Nephron progenitor cell (in vitro differentiated cells): ENCODE data around the gene B4GALT6.

Experiments used
- DNase-seq: peaks from one replicate; pipeline ENCODE4 v3.0.0; 2021
- H3K27ac Mint-ChIP-seq: 2 replicates; pipeline ENCODE4 v1.8.0; 2021; ENCODE audit warnings: mild to moderate bottlenecking, moderate library complexity, mixed read lengths
- H3K27me3 Mint-ChIP-seq: 2 replicates; pipeline ENCODE4 v1.8.0; 2021; ENCODE audit warnings: mild to moderate bottlenecking, low read depth, mixed read lengths; ENCODE audit not compliant: poor library complexity
- H3K36me3 Mint-ChIP-seq: 2 replicates; pipeline ENCODE4 v1.8.0; 2021; ENCODE audit warnings: low read depth, mixed read lengths
- H3K4me1 Mint-ChIP-seq: 2 replicates; pipeline ENCODE4 v1.8.0; 2021; ENCODE audit warnings: mixed read lengths
- H3K4me3 Mint-ChIP-seq: 2 replicates; pipeline ENCODE4 v1.8.0; 2021; ENCODE audit warnings: mild to moderate bottlenecking, moderate library complexity, mixed read lengths
- H3K9me3 Mint-ChIP-seq: 2 replicates; pipeline ENCODE4 v1.8.0; 2021; ENCODE audit warnings: mild to moderate bottlenecking, moderate library complexity, mixed read lengths
- CTCF ChIP-seq: fragments of 200-600 bp; sonication (generic); IDR thresholded peaks from 2 replicates; pipeline ENCODE4 v1.5.0; 2021; ENCODE audit warnings: antibody characterized with exemption

Gene B4GALT6

GRCh38 chr18:31661965-31662364 is 22.4 kb downstream of the B4GALT6 start:
- no peak for TF ChIP-seq CTCF
- Mint-ChIP-seq H3K4me1 (peaks cover 19% of the 10 kb centered on the region), H3K27me3 (no peaks in the 10 kb centered on the region), H3K27ac (no peak overlapping the region), H3K4me3 (no peak overlapping the region), H3K9me3 (peaks cover 32% of the 10 kb centered on the region), H3K36me3 (peaks cover 66% of the 10 kb centered on the region)
- no peak for DNase-seq

- Mint-ChIP-seq H3K9me3 (peaks cover 32% of the 10 kb centered on the region), H3K4me3 (no peak overlapping the region), H3K27me3 (no peaks in the 10 kb centered on the region), H3K36me3 (peaks cover 64% of the 10 kb centered on the region), H3K4me1 (peaks cover 19% of the 10 kb centered on the region), H3K27ac (no peak overlapping the region)
- DNase-seq = no peak
- no peak for TF ChIP-seq CTCF
These were observed 23.6 kb downstream of the B4GALT6 start for GRCh38 chr18:31660763-31661162.

- Mint-ChIP-seq H3K27ac (no peak overlapping the region), H3K27me3 (no peaks in the 10 kb centered on the region), H3K4me1 (peaks cover 19% of the 10 kb centered on the region), H3K4me3 (no peak overlapping the region), H3K36me3 (peaks cover 56% of the 10 kb centered on the region), H3K9me3 (peaks cover 32% of the 10 kb centered on the region)
- no peak for TF ChIP-seq CTCF
- no peak for DNase-seq
These were observed 24.7 kb downstream of the B4GALT6 start for GRCh38 chr18:31659576-31660177.

GRCh38 chr18:31658670-31659575 is 25.5 kb downstream of the B4GALT6 start:
- TF ChIP-seq CTCF = no peak
- peaks cover 49% of the 10 kb centered on the region for H3K36me3 Mint-ChIP-seq
- H3K27me3 Mint-ChIP-seq = no peaks in the 10 kb centered on the region
- peaks cover 19% of the 10 kb centered on the region for H3K4me1 Mint-ChIP-seq
- no peak overlapping the region for H3K4me3 Mint-ChIP-seq
- H3K9me3 Mint-ChIP-seq = peaks cover 32% of the 10 kb centered on the region
- no peak for DNase-seq
- H3K27ac Mint-ChIP-seq = peak overlapping the region; percentile 93

GRCh38 chr18:31657823-31658669 is 26.3 kb downstream of the B4GALT6 start:
- Mint-ChIP-seq H3K27ac (peak overlapping the region; percentile 65), H3K9me3 (peaks cover 32% of the 10 kb centered on the region), H3K4me3 (no peak overlapping the region), H3K4me1 (peaks cover 23% of the 10 kb centered on the region), H3K27me3 (no peaks in the 10 kb centered on the region), H3K36me3 (peaks cover 51% of the 10 kb centered on the region)
- DNase-seq = no peak
- TF ChIP-seq CTCF = no peak
